Ovary (tissue), 9 donors: Measurements from ENCODE around the gene ZNF473. TPM values are rescaled to one million over a fixed set of nuclear protein-coding genes. Genes with fewer than 3 reads are reported as not detected.
A peak's percentile ranks its signal among the peaks of the same experiment; 100 is the strongest.
"Not testable (repeated sequence)": the region's sequence is repeated elsewhere in the genome, so short reads cannot be mapped to it uniquely, and the experiment has no call there.

Experiments
- DNase-seq, 5 donors: peaks; one replicate each; pipeline ENCODE4 v3.0.0-alpha.2; 2019 to 2020
- H3K27ac ChIP-seq, 2 donors: fragments of 200-600 bp; one replicate each; pipeline versions ENCODE4 v1.5.1 to v1.8.0; 2019 to 2022
- H3K27me3 ChIP-seq: fragments of 200-600 bp; one replicate; pipeline ENCODE4 v1.8.0; 2022
- H3K36me3 ChIP-seq: fragments of 200-600 bp; sonication (generic); one replicate; pipeline ENCODE4 v1.5.1; 2019
- H3K4me1 ChIP-seq: one replicate; pipeline ENCODE4 v1.8.1; 2013; ENCODE audit warnings: mild to moderate bottlenecking, moderate library complexity; ENCODE audit not compliant: insufficient read depth
- H3K4me3 ChIP-seq: fragments of 200-600 bp; sonication (generic); one replicate; pipeline ENCODE4 v1.5.1; 2017
- H3K9me3 ChIP-seq, 2 donors: fragments of 200-600 bp in 1 of 2; sonication (generic) in 1 of 2; one replicate each; pipeline versions ENCODE4 v1.5.1 to v1.8.1; 2013 to 2019; ENCODE audit warnings: mild to moderate bottlenecking in 1 of 2, moderate library complexity in 1 of 2
- CTCF ChIP-seq, 3 donors: fragments of 450-650 bp in 2 of 3; fragments of 200-600 bp in 1 of 3; IDR thresholded peaks; one replicate each; pipeline versions ENCODE4 v1.5.1 to v1.8.0; 2016 to 2022; ENCODE audit warnings: antibody characterized with exemption in 3 of 3, mild to moderate bottlenecking in 1 of 3
- EP300 ChIP-seq: sonication (generic); formaldehyde crosslinking; IDR thresholded peaks from one replicate; pipeline ENCODE4 v1.6.1; 2017; ENCODE audit warnings: antibody characterized with exemption
- POLR2A ChIP-seq: fragments of 450-650 bp; IDR thresholded peaks from one replicate; pipeline ENCODE4 v1.6.1; 2017; ENCODE audit warnings: antibody characterized with exemption, mild to moderate bottlenecking, moderate library complexity
- WGBS, 3 donors: extraction: QIAGEN DNeasy Blood & Tissue Kit in 1 of 3; methylation state at CpG; one replicate each; pipeline versions ENCODE4 v1.1.5 to v1.1.7; 2013 to 2017; 5-methylcytosine and 5-hydroxymethylcytosine counted together
- intact Hi-C, 4 donors: fragments of 100-400 bp; cut with DNase I; formaldehyde crosslinking; loops; one replicate each; pipeline versions ENCODE4 v1.11.0 to v1.15.1; 2022 to 2023
- polyA plus RNA-seq, 2 donors: library from polyadenylated mRNA; stranded (reverse); fragments of 200-250 nt in 1 of 2; fragments of 350-450 nt in 1 of 2; fragmentation: Illumina TruSeq in 1 of 2; extraction: RNeasy Lipid Tissue Mini Kit (QIAGEN cat#74804) in 1 of 2; gene quantifications; one replicate each; pipeline ENCODE4 v1.2.3, GENCODE V29; 2013 to 2014
- total RNA-seq, 7 donors: library from RNA; depleted of rRNA in 2 of 7; stranded (reverse); fragments of >200 nt in 2 of 7; fragmentation: NEBNext Ultra II Directional in 3 of 7; extraction: Animal tissue kit (Norgen Biotek cat#: 25700) in 3 of 7; gene quantifications; one replicate each; pipeline versions ENCODE4 v1.1.0 to v1.2.4, GENCODE V29; 2016 to 2023
- donor health status: DM: no; HTN: no; CAD: no; lungs with moderate emphysema.
- donor health status: DM: no; HTN: no; CAD: no.
- donor health status: Bipolar disorder and iron deficiency.
- donor health status: DM: yes; HTN: yes; CAD: no.
- donor health status: DM: no; HTN: no; CAD: no.
- donor health status: DM: yes; HTN: yes; CAD: no.

ZNF473 gene
- total and polyA plus RNA-seq, 9 donors: 2.1 to 12.1 (median 7.7) TPM

- H3K27me3 ChIP-seq: no peaks in the 10 kb centered on the region
- TF ChIP-seq CTCF (IDR thresholded peaks at IDR 0.05) (peak in 1 of 3 donors; percentile 10), EP300 (no peak), POLR2A (no peak)
- no peaks in the 10 kb centered on the region for H3K4me1 ChIP-seq
- peaks cover 8% of the 10 kb centered on the region for H3K36me3 ChIP-seq
- H3K4me3 ChIP-seq: no peak overlapping the region
- peak in 3 of 5 donors; percentile 36 to 55 (median 50) for DNase-seq
- 57 to 60% (median 59%) methylated on average over 14 of the region's 14 CpGs for WGBS, 3 donors
- H3K9me3 ChIP-seq: peaks cover 23 to 35% of the 10 kb centered on the region in 2 donors
- no peak overlapping the region for H3K27ac ChIP-seq
- intact Hi-C loops: no loop called here
Observed at GRCh38 chr19:50046649-50047503, 21.1 kb downstream of the ZNF473 start.

GRCh38 chr19:50047671-50048070 is 21.9 kb downstream of the ZNF473 start:
- 92 to 93% (median 92%) methylated on average over 4 of the region's 4 CpGs for WGBS, 3 donors
- no peaks in the 10 kb centered on the region for H3K4me1 ChIP-seq
- no peak overlapping the region for H3K4me3 ChIP-seq
- no peak for DNase-seq
- H3K27ac ChIP-seq: no peak overlapping the region
- TF ChIP-seq CTCF (IDR thresholded peaks at IDR 0.05) (no peak), POLR2A (no peak), EP300 (no peak)
- H3K27me3 ChIP-seq: no peaks in the 10 kb centered on the region
- intact Hi-C loops: no loop called here
- peaks cover 8% of the 10 kb centered on the region for H3K36me3 ChIP-seq
- peaks cover 23 to 34% of the 10 kb centered on the region in 2 donors for H3K9me3 ChIP-seq

GRCh38 chr19:50050406-50051227 is 24.8 kb downstream of the ZNF473 start:
- peaks cover 11 to 12% of the 10 kb centered on the region in 2 donors for H3K9me3 ChIP-seq
- 0 to 1% (median 0%) methylated on average over 49 to 52 of the region's 52 CpGs for WGBS, 3 donors

GRCh38 chr19:50051228-50051895 is 25.6 kb downstream of the ZNF473 start:
- H3K36me3 ChIP-seq, intact Hi-C loops, H3K27ac ChIP-seq, H3K27me3 ChIP-seq, DNase-seq, H3K9me3 ChIP-seq, H3K4me1 ChIP-seq: not testable (repeated sequence)
- WGBS, 3 donors: 29 to 40% (median 39%) methylated on average over 16 of the region's 16 CpGs
- peak overlapping the region; percentile 6 for H3K4me3 ChIP-seq

More at GRCh38 chr19:50050406-50051227, 24.8 kb downstream of the ZNF473 start:
- peak; percentile 59 to 71 (median 70) for DNase-seq
- Histone ChIP-seq H3K36me3 (peaks cover 3% of the 10 kb centered on the region), H3K27ac (no peak overlapping the region), H3K4me1 (no peaks in the 10 kb centered on the region), H3K27me3 (no peaks in the 10 kb centered on the region), H3K4me3 (peak overlapping the region; percentile 6)
- no peak for TF ChIP-seq POLR2A
- TF ChIP-seq EP300: no peak
- no peak for TF ChIP-seq CTCF (IDR thresholded peaks at IDR 0.05)
- intact Hi-C loops: no loop called here
